Activated naive CD4-positive, alpha-beta T cell treated with anti-CD3 and anti-CD28 coated beads, Interleukin-2, amount 50 U/mL, for 72 hours (primary cell): Measurements from ENCODE around the gene FMR1. TPM values are rescaled to one million over a fixed set of nuclear protein-coding genes. Genes with fewer than 3 reads are reported as not detected.

Source experiments
- ATAC-seq, 2 donors: fragments of 150-1000 bp; cut with Tn5 transposase; 2 replicates each; pipeline ENCODE4 v1.10.0; 2021; ENCODE audit warnings: mild to moderate bottlenecking in 2 of 2, moderate library complexity in 2 of 2
- DNase-seq, 2 donors: peaks; one replicate each; pipeline ENCODE4 v3.0.0; 2021 to 2022; ENCODE audit warnings: low spot score in 2 of 2
- H3K27ac Mint-ChIP-seq, 2 donors: one replicate each; pipeline ENCODE4 v1.8.0; 2022; ENCODE audit warnings: mild to moderate bottlenecking in 2 of 2, mixed read lengths in 2 of 2
- H3K36me3 Mint-ChIP-seq, 2 donors: one replicate each; pipeline ENCODE4 v1.8.0; 2022; ENCODE audit warnings: mixed read lengths in 2 of 2
- H3K9me3 Mint-ChIP-seq, 2 donors: one replicate each; pipeline ENCODE4 v1.8.0; 2022; ENCODE audit warnings: mixed read lengths in 2 of 2
- total RNA-seq, 2 donors: library from RNA; stranded (reverse); gene quantifications; one replicate each; pipeline ENCODE4 v1.2.3, GENCODE V29; 2022

FMR1 gene
- total RNA-seq = 10 to 100 TPM; 35.7 to 41.9 TPM

- Mint-ChIP-seq H3K36me3 (peaks cover 0 to 5% of the 10 kb centered on the region in 2 donors), H3K27ac (peak within 1 kb of the TSS; percentile 93), H3K9me3 (no peaks in the 10 kb centered on the region)
- ATAC-seq = peak; percentile 89 to 93
- peak; percentile 87 to 93 for DNase-seq
Measured at GRCh38 chrX:147911192-147912022, at the start of gene FMR1. FMR1 (plus strand) TSS chrX:147911919; CDS start chrX:147912180, 261 bp downstream.

- DNase-seq (no peak), ATAC-seq (no peak)
- Mint-ChIP-seq H3K36me3 (peaks cover 0 to 1% of the 10 kb centered on the region in 2 donors), H3K9me3 (peaks cover 0 to under 1% of the 10 kb centered on the region in 2 donors), H3K27ac (no peak overlapping the region)
Measured at GRCh38 chrX:147875866-147876596, 35.7 kb upstream of the FMR1 start.

- H3K9me3 Mint-ChIP-seq = no peaks in the 10 kb centered on the region
- no peaks in the 10 kb centered on the region for H3K36me3 Mint-ChIP-seq
- DNase-seq (no peak), ATAC-seq (no peak)
- H3K27ac Mint-ChIP-seq = no peak overlapping the region
Measured at GRCh38 chrX:147876849-147877646, 34.7 kb upstream of the FMR1 start.

- DNase-seq = no peak
- Mint-ChIP-seq H3K36me3 (no peaks in the 10 kb centered on the region), H3K27ac (no peak overlapping the region), H3K9me3 (no peaks in the 10 kb centered on the region)
- no peak for ATAC-seq
Measured at GRCh38 chrX:147877726-147878125, 34.0 kb upstream of the FMR1 start.

GRCh38 chrX:147884958-147885357 is 26.8 kb upstream of the FMR1 start:
- peaks cover 0 to 6% of the 10 kb centered on the region in 2 donors for H3K36me3 Mint-ChIP-seq
- peaks cover 10 to 20% of the 10 kb centered on the region in 2 donors for H3K9me3 Mint-ChIP-seq
- ATAC-seq = no peak
- DNase-seq = no peak
- H3K27ac Mint-ChIP-seq = no peak overlapping the region

- Mint-ChIP-seq H3K9me3 (peaks cover 10 to 20% of the 10 kb centered on the region in 2 donors), H3K27ac (no peak overlapping the region), H3K36me3 (peaks cover 0 to 6% of the 10 kb centered on the region in 2 donors)
- ATAC-seq (no peak), DNase-seq (no peak)
Measured at GRCh38 chrX:147890756-147891155, 21.0 kb upstream of the FMR1 start.

- ATAC-seq = no peak
- no peak for DNase-seq
- H3K36me3 Mint-ChIP-seq = peaks cover 0 to 6% of the 10 kb centered on the region in 2 donors
- peaks cover 10 to 16% of the 10 kb centered on the region in 2 donors for H3K9me3 Mint-ChIP-seq
- no peak overlapping the region for H3K27ac Mint-ChIP-seq
Measured at GRCh38 chrX:147891896-147892295, 19.8 kb upstream of the FMR1 start.

- no peak for DNase-seq
- no peak overlapping the region for H3K27ac Mint-ChIP-seq
- H3K36me3 Mint-ChIP-seq = peaks cover 0 to 4% of the 10 kb centered on the region in 2 donors
- no peak for ATAC-seq
- H3K9me3 Mint-ChIP-seq = peaks cover under 1 to 4% of the 10 kb centered on the region in 2 donors
Measured at GRCh38 chrX:147893741-147894140, 18.0 kb upstream of the FMR1 start.

- ATAC-seq (no peak), DNase-seq (no peak)
- Mint-ChIP-seq H3K36me3 (no peaks in the 10 kb centered on the region), H3K9me3 (no peaks in the 10 kb centered on the region), H3K27ac (no peak overlapping the region)
Measured at GRCh38 chrX:147894366-147894963, 17.3 kb upstream of the FMR1 start.

GRCh38 chrX:147897117-147897516 is 14.6 kb upstream of the FMR1 start:
- no peaks in the 10 kb centered on the region for H3K36me3 Mint-ChIP-seq
- ATAC-seq = no peak
- DNase-seq = no peak
- no peaks in the 10 kb centered on the region for H3K9me3 Mint-ChIP-seq
- no peak overlapping the region for H3K27ac Mint-ChIP-seq

- Mint-ChIP-seq H3K9me3 (no peaks in the 10 kb centered on the region), H3K36me3 (no peaks in the 10 kb centered on the region), H3K27ac (no peak overlapping the region)
- no peak for DNase-seq
- ATAC-seq = no peak
Measured at GRCh38 chrX:147898951-147899350, 12.8 kb upstream of the FMR1 start.

GRCh38 chrX:147899379-147900114 is 12.2 kb upstream of the FMR1 start:
- ATAC-seq = no peak
- DNase-seq = no peak
- no peaks in the 10 kb centered on the region for H3K9me3 Mint-ChIP-seq
- H3K27ac Mint-ChIP-seq = no peak overlapping the region
- H3K36me3 Mint-ChIP-seq = no peaks in the 10 kb centered on the region

- Mint-ChIP-seq H3K9me3 (no peaks in the 10 kb centered on the region), H3K36me3 (no peaks in the 10 kb centered on the region), H3K27ac (no peak overlapping the region)
- DNase-seq (no peak), ATAC-seq (no peak)
Measured at GRCh38 chrX:147900349-147900748, 11.4 kb upstream of the FMR1 start.

- Mint-ChIP-seq H3K27ac (no peak overlapping the region), H3K36me3 (no peaks in the 10 kb centered on the region), H3K9me3 (no peaks in the 10 kb centered on the region)
- no peak for ATAC-seq
- DNase-seq = no peak
Measured at GRCh38 chrX:147901461-147902126, 10.1 kb upstream of the FMR1 start.

- Mint-ChIP-seq H3K36me3 (no peaks in the 10 kb centered on the region), H3K27ac (no peak overlapping the region), H3K9me3 (no peaks in the 10 kb centered on the region)
- ATAC-seq (no peak), DNase-seq (no peak)
Measured at GRCh38 chrX:147902270-147902669, 9.4 kb upstream of the FMR1 start.
